IMR-90 (cell line): ENCODE data around the gene RPP40. TPM values are rescaled to one million over a fixed set of nuclear protein-coding genes. Genes with fewer than 3 reads are reported as not detected.

Experiments
- ATAC-seq: fragments of 200-7000 bp; cut with Tn5 transposase; 2 replicates; pipeline ENCODE4 v1.9.1; 2020; ENCODE audit warnings: low read depth, mild to moderate bottlenecking, moderate library complexity
- BruUV-seq: library from RNA; stranded (reverse); fragments of 400-500 nt; replicated peaks from 2 replicates; lab custom pipeline; 2021; lab: Mats Ljungman, UMichigan
- CTCF ChIA-PET: fragments of 300-600 bp; formaldehyde crosslinking; extraction: SDS; loops from one replicate; lab custom pipeline; 2021; ENCODE audit warnings: antibody characterized with exemption; lab: Yijun Ruan, JAX
- POLR2A ChIA-PET: fragments of 300-600 bp; sonication (Branson Sonifier 250); formaldehyde crosslinking; loops from one replicate; lab custom pipeline; 2022; ENCODE audit warnings: antibody characterized with exemption; ENCODE audit not compliant: unreplicated experiment; lab: Charles Lee
- DNase-seq: peaks from one replicate; pipeline ENCODE4 v3.0.0; 2013
- H2AFZ ChIP-seq: replicated peaks from 2 replicates; pipeline ENCODE3; 2013; ENCODE audit warnings: low read length, mild to moderate bottlenecking; ENCODE audit not compliant: poor library complexity
- H2AK5ac ChIP-seq: 2 replicates; pipeline ENCODE4 v1.6.1; 2013; ENCODE audit warnings: low read depth, low read length, inconsistent platforms
- H2AK9ac ChIP-seq: replicated peaks from 2 replicates; pipeline ENCODE3; 2013; ENCODE audit warnings: mild to moderate bottlenecking, low read depth, low read length, moderate library complexity; ENCODE audit not compliant: poor library complexity
- H2BK120ac ChIP-seq: 2 replicates; pipeline ENCODE4 v1.6.1; 2013; ENCODE audit warnings: low read depth, low read length, inconsistent platforms
- H2BK15ac ChIP-seq: 3 replicates; pipeline ENCODE4 v1.6.1; 2013; ENCODE audit warnings: low read depth, low read length, inconsistent platforms
- H2BK20ac ChIP-seq: 2 replicates; pipeline ENCODE4 v1.6.1; 2013; ENCODE audit warnings: low read depth, mild to moderate bottlenecking, inconsistent platforms, low read length, moderate library complexity
- H2BK5ac ChIP-seq: 2 replicates; pipeline ENCODE4 v1.6.1; 2013; ENCODE audit warnings: mild to moderate bottlenecking, low read depth, low read length, inconsistent platforms; ENCODE audit not compliant: poor library complexity, severe bottlenecking
- H3K14ac ChIP-seq: replicated peaks from 2 replicates; pipeline ENCODE4 v1.6.1; 2013; ENCODE audit warnings: low read depth, low read length, inconsistent platforms
- H3K18ac ChIP-seq: 2 replicates; pipeline ENCODE4 v1.6.1; 2013; ENCODE audit warnings: low read depth, low read length, control low read depth
- H3K23ac ChIP-seq: 2 replicates; pipeline ENCODE4 v1.6.1; 2013; ENCODE audit warnings: low read depth, low read length, inconsistent platforms
- H3K27ac ChIP-seq: 2 replicates; pipeline ENCODE4 v1.5.1; 2013; ENCODE audit warnings: mild to moderate bottlenecking, control low read depth, low read length; ENCODE audit not compliant: insufficient read depth
- H3K27me3 ChIP-seq: 2 replicates; pipeline ENCODE4 v1.6.1; 2013; ENCODE audit warnings: low read length; ENCODE audit not compliant: control insufficient read depth, insufficient read depth
- H3K36me3 ChIP-seq: 2 replicates; pipeline ENCODE4 v1.6.1; 2013; ENCODE audit warnings: low read length, mixed read lengths; ENCODE audit not compliant: control insufficient read depth, insufficient read depth
- H3K4ac ChIP-seq: 2 replicates; pipeline ENCODE4 v1.6.1; 2013; ENCODE audit warnings: low read depth, low read length, inconsistent platforms
- H3K4me1 ChIP-seq: 2 replicates; pipeline ENCODE4 v1.6.1; 2013; ENCODE audit warnings: low read length, mixed read lengths; ENCODE audit not compliant: control insufficient read depth, insufficient read depth
- H3K4me2 ChIP-seq: 2 replicates; pipeline ENCODE4 v1.6.1; 2013; ENCODE audit warnings: low read depth, mild to moderate bottlenecking, control low read depth, low read length, moderate library complexity
- H3K4me3 ChIP-seq: 2 replicates; pipeline ENCODE4 v1.5.1; 2013; ENCODE audit warnings: low read depth, mild to moderate bottlenecking, control low read depth, low read length, moderate library complexity; ENCODE audit not compliant: insufficient read depth
- H3K56ac ChIP-seq: 2 replicates; pipeline ENCODE4 v1.6.1; 2013; ENCODE audit warnings: low read length, inconsistent platforms; ENCODE audit not compliant: insufficient read depth; ENCODE audit errors: extremely low read depth
- H3K79me1 ChIP-seq, 2 experiments: 2 replicates each; pipeline ENCODE4 v1.6.1; 2013; ENCODE audit warnings: low read length in 2 of 2, inconsistent platforms in 1 of 2, low read depth in 1 of 2
- H3K9ac ChIP-seq: 2 replicates; pipeline ENCODE4 v1.6.1; 2013; ENCODE audit warnings: low read depth, low read length, control low read depth
- H3K9me1 ChIP-seq: 2 replicates; pipeline ENCODE4 v1.6.1; 2013; ENCODE audit warnings: low read length, inconsistent platforms; ENCODE audit not compliant: insufficient read depth
- H3K9me3 ChIP-seq: 2 replicates; pipeline ENCODE4 v1.6.1; 2013; ENCODE audit warnings: low read length; ENCODE audit not compliant: control insufficient read depth, insufficient read depth
- H4K20me1 ChIP-seq: 2 replicates; pipeline ENCODE4 v1.6.1; 2013; ENCODE audit warnings: low read length, inconsistent platforms; ENCODE audit not compliant: insufficient read depth
- H4K5ac ChIP-seq: 2 replicates; pipeline ENCODE4 v1.6.1; 2013; ENCODE audit warnings: mild to moderate bottlenecking, low read depth, low read length, control low read depth
- H4K8ac ChIP-seq, 2 experiments: 2 replicates each; pipeline ENCODE4 v1.6.1; 2013; ENCODE audit warnings: low read depth in 2 of 2, low read length in 2 of 2, control low read depth in 1 of 2, inconsistent platforms in 1 of 2
- H4K91ac ChIP-seq: 2 replicates; pipeline ENCODE4 v1.6.1; 2013; ENCODE audit warnings: low read depth, low read length, inconsistent platforms; ENCODE audit not compliant: insufficient read depth
- BHLHE40 ChIP-seq: fragments of 150-350 bp; IDR thresholded peaks from 2 replicates; pipeline ENCODE4 v1.6.1; 2016; ENCODE audit warnings: mild to moderate bottlenecking, low read depth, low read length
- CEBPB ChIP-seq: IDR thresholded peaks from 2 replicates; pipeline ENCODE4 v1.6.1; 2012; ENCODE audit warnings: low read depth, low read length, improper control_type of control experiment
- CHD1 ChIP-seq: IDR thresholded peaks from 2 replicates; pipeline ENCODE4 v1.6.1; 2012; ENCODE audit warnings: low read depth, low read length, improper control_type of control experiment
- CTCF ChIP-seq: conservative IDR thresholded peaks from 2 replicates; pipeline ENCODE4 v1.5.1; 2012; ENCODE audit warnings: mild to moderate bottlenecking, low read depth, low read length, improper control_type of control experiment
- ELK1 ChIP-seq: fragments of 150-350 bp; IDR thresholded peaks from 2 replicates; pipeline ENCODE4 v1.6.1; 2016; ENCODE audit warnings: low read depth, mild to moderate bottlenecking, low read length, moderate library complexity, borderline replicate concordance
- FOS ChIP-seq: fragments of 150-350 bp; IDR thresholded peaks from 2 replicates; pipeline ENCODE4 v1.6.1; 2016; ENCODE audit warnings: low read depth, low read length
- MAFK ChIP-seq: IDR thresholded peaks from 2 replicates; pipeline ENCODE4 v1.6.1; 2012; ENCODE audit warnings: low read depth, low read length, improper control_type of control experiment
- MAZ ChIP-seq: IDR thresholded peaks from 2 replicates; pipeline ENCODE4 v1.6.1; 2012; ENCODE audit warnings: low read depth, mild to moderate bottlenecking, low read length, improper control_type of control experiment, moderate library complexity, borderline replicate concordance
- MXI1 ChIP-seq: IDR thresholded peaks from 2 replicates; pipeline ENCODE4 v1.6.1; 2012; ENCODE audit warnings: low read depth, mild to moderate bottlenecking, low read length, moderate library complexity, borderline replicate concordance
- NFE2L2 ChIP-seq: fragments of 150-350 bp; IDR thresholded peaks from 2 replicates; pipeline ENCODE4 v1.6.1; 2016; ENCODE audit warnings: low read depth, mild to moderate bottlenecking, low read length
- POLR2A ChIP-seq: IDR thresholded peaks from 2 replicates; pipeline ENCODE4 v1.6.1; 2012; ENCODE audit warnings: mild to moderate bottlenecking, low read depth, low read length
- RAD21 ChIP-seq: IDR thresholded peaks from 2 replicates; pipeline ENCODE4 v1.6.1; 2012; ENCODE audit warnings: low read length, improper control_type of control experiment
- RCOR1 ChIP-seq: IDR thresholded peaks from 2 replicates; pipeline ENCODE4 v1.6.1; 2012; ENCODE audit warnings: mild to moderate bottlenecking, low read length, improper control_type of control experiment; ENCODE audit not compliant: insufficient replicate concordance
- RFX5 ChIP-seq: IDR thresholded peaks from 2 replicates; pipeline ENCODE4 v1.8.0; 2012; ENCODE audit warnings: low read depth, mild to moderate bottlenecking, low read length, moderate library complexity
- SMC3 ChIP-seq: fragments of 150-350 bp; IDR thresholded peaks from 2 replicates; pipeline ENCODE4 v1.6.1; 2016; ENCODE audit warnings: low read depth, mild to moderate bottlenecking, antibody characterized with exemption, low read length, moderate library complexity
- USF2 ChIP-seq: fragments of 150-350 bp; IDR thresholded peaks from 2 replicates; pipeline ENCODE4 v1.6.1; 2017; ENCODE audit warnings: mild to moderate bottlenecking, antibody characterized with exemption, low read length, low read depth
- WGBS, 2 experiments: methylation state at CpG; one replicate each; pipeline versions ENCODE4 v1.1.5 to v1.1.7; 2013; ENCODE audit warnings: missing lambda C conversion rate in 2 of 2; ENCODE audit not compliant: insufficient read length in 1 of 2; ENCODE audit errors: extremely low coverage in 2 of 2; 5-methylcytosine and 5-hydroxymethylcytosine counted together
- dilution Hi-C: fragments of 300-500 bp; cut with HindIII; formaldehyde crosslinking; loops from one replicate; pipeline ENCODE4 v1.14.3; 2018; ENCODE audit warnings: low sequenced_read_pairs; ENCODE audit not compliant: unreplicated experiment
- in situ Hi-C: fragments of 300-500 bp; cut with MboI; formaldehyde crosslinking; loops from 3 replicates; pipeline ENCODE4 v1.14.3; 2019; ENCODE audit warnings: low sequenced_read_pairs, inconsistent platforms, mixed read lengths
- intact Hi-C: fragments of 100-400 bp; cut with micrococcal nuclease; formaldehyde crosslinking; loops from 2 replicates; pipeline ENCODE4 v1.10.0; 2022
- polyA plus RNA-seq, 3 experiments: library from polyadenylated mRNA; depleted of rRNA; stranded (reverse); fragments of >200 nt; gene quantifications; 2 replicates each; pipeline ENCODE4 v1.2.3, GENCODE V29; 2012; ENCODE audit warnings: low replicate concordance in 1 of 3
- total RNA-seq: library from RNA; depleted of rRNA; stranded (reverse); fragments of >200 nt; gene quantifications from 2 replicates; pipeline ENCODE4 v1.2.3, GENCODE V29; 2012

Gene RPP40
- total and polyA plus RNA-seq, 2 of the 4 experiments (the other 2 are of a cell fraction) = 8.1 to 22.2 TPM

GRCh38 chr6:5046430-5046829 lies 42.6 kb upstream of the RPP40 start:
- H3K4me1 ChIP-seq = peaks cover 2% of the 10 kb centered on the region
- H2BK120ac ChIP-seq = no peak overlapping the region
- no peak overlapping the region for H2AK5ac ChIP-seq
- dilution Hi-C loops (no loop called here), in situ Hi-C loops (no loop called here), intact Hi-C loops (no loop called here)
- H2AFZ ChIP-seq = no peak overlapping the region
- H3K18ac ChIP-seq = no peak overlapping the region
- no peak overlapping the region for H3K4me3 ChIP-seq
- no peak overlapping the region for H3K9ac ChIP-seq
- no peak overlapping the region for H2BK20ac ChIP-seq
- H4K8ac ChIP-seq = no peak overlapping the region
- no peak for DNase-seq
- H3K23ac ChIP-seq = no peak overlapping the region
- ATAC-seq = no peak
- WGBS, 2 experiments = 83% methylated on average over 2 of the region's 9 CpGs; no CpG with 5 or more reads in 1 of the 2 experiments
- no peaks in the 10 kb centered on the region for H3K27me3 ChIP-seq
- H3K4me2 ChIP-seq = no peak overlapping the region
- H3K56ac ChIP-seq = no peak overlapping the region
- H2BK5ac ChIP-seq = no peak overlapping the region
- no peak overlapping the region for H2AK9ac ChIP-seq
- H3K4ac ChIP-seq = no peak overlapping the region
- H3K9me1 ChIP-seq = 0 out of 2 replicates have a peak, but pooled peaks cover 3% of the 10 kb centered on the region
- TF ChIP-seq FOS (no peak), CTCF (no peak), RAD21 (no peak), POLR2A (no peak), MAZ (no peak), MXI1 (no peak), CEBPB (no peak), BHLHE40 (no peak), MAFK (no peak), ELK1 (no peak), USF2 (no peak), RFX5 (no peak), CHD1 (no peak), NFE2L2 (no peak), SMC3 (no peak), RCOR1 (no peak)
- peaks cover 7% of the 10 kb centered on the region for H3K9me3 ChIP-seq
- H3K79me1 ChIP-seq = no peaks in the 10 kb centered on the region
- ChIA-PET CTCF (no interaction called here), POLR2A (no interaction called here)
- no peaks in the 10 kb centered on the region for H4K20me1 ChIP-seq
- H3K27ac ChIP-seq = no peak overlapping the region
- no peak overlapping the region for H3K14ac ChIP-seq
- BruUV-seq = no TSS peak
- H3K36me3 ChIP-seq = no peaks in the 10 kb centered on the region
- H4K5ac ChIP-seq = no peak overlapping the region
- no peak overlapping the region for H4K91ac ChIP-seq
- H2BK15ac ChIP-seq = no peak overlapping the region
